Activated naive CD4-positive, alpha-beta T cell treated with anti-CD3 and anti-CD28 coated beads, Interleukin-2, amount 50 U/mL, for 72 hours (primary cell): ENCODE measurements around the gene SCAP. TPM values are rescaled to one million over a fixed set of nuclear protein-coding genes. Genes with fewer than 3 reads are reported as not detected.
A peak's percentile ranks its signal among the peaks of the same experiment; 100 is the strongest.

Experiments used
- ATAC-seq, 2 donors: fragments of 150-1000 bp; cut with Tn5 transposase; 2 replicates each; pipeline ENCODE4 v1.10.0; 2021; ENCODE audit warnings: mild to moderate bottlenecking in 2 of 2, moderate library complexity in 2 of 2
- DNase-seq, 2 donors: peaks; one replicate each; pipeline ENCODE4 v3.0.0; 2021 to 2022; ENCODE audit warnings: low spot score in 2 of 2
- H3K27ac Mint-ChIP-seq, 2 donors: one replicate each; pipeline ENCODE4 v1.8.0; 2022; ENCODE audit warnings: mild to moderate bottlenecking in 2 of 2, mixed read lengths in 2 of 2
- H3K36me3 Mint-ChIP-seq, 2 donors: one replicate each; pipeline ENCODE4 v1.8.0; 2022; ENCODE audit warnings: mixed read lengths in 2 of 2
- H3K9me3 Mint-ChIP-seq, 2 donors: one replicate each; pipeline ENCODE4 v1.8.0; 2022; ENCODE audit warnings: mixed read lengths in 2 of 2
- total RNA-seq, 2 donors: library from RNA; stranded (reverse); gene quantifications; one replicate each; pipeline ENCODE4 v1.2.3, GENCODE V29; 2022

The SCAP gene
- total RNA-seq, 2 donors from 2014 or later: 53.7 to 61.4 TPM

- DNase-seq (no peak), ATAC-seq (no peak)
- no peaks in the 10 kb centered on the region for H3K9me3 Mint-ChIP-seq
- peak overlapping the region; percentile 75 to 91 for H3K27ac Mint-ChIP-seq
- H3K36me3 Mint-ChIP-seq: no peaks in the 10 kb centered on the region
Observed at GRCh38 chr3:47412842-47413520, 62.8 kb downstream of the SCAP start.

DNA sequence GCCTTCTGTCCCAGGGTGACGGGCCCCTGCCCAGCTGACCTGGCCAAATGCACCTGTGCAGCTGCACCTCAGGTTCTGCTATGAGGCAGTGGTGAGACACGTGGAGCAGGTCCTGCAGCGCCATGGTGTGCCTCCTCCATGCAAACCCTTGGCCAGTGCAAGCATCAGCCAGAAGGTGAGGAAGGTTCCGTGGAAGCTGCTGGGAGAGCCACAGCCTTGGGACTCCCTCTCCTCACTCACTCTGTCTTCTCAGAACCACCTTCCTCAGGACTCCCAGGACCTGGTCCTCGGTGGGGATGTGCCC lies 63.3 kb downstream of the SCAP start:
- H3K27ac Mint-ChIP-seq: peak overlapping the region; percentile 68 to 75
- no peaks in the 10 kb centered on the region for H3K9me3 Mint-ChIP-seq
- no peaks in the 10 kb centered on the region for H3K36me3 Mint-ChIP-seq
- ATAC-seq (no peak), DNase-seq (no peak)

DNA sequence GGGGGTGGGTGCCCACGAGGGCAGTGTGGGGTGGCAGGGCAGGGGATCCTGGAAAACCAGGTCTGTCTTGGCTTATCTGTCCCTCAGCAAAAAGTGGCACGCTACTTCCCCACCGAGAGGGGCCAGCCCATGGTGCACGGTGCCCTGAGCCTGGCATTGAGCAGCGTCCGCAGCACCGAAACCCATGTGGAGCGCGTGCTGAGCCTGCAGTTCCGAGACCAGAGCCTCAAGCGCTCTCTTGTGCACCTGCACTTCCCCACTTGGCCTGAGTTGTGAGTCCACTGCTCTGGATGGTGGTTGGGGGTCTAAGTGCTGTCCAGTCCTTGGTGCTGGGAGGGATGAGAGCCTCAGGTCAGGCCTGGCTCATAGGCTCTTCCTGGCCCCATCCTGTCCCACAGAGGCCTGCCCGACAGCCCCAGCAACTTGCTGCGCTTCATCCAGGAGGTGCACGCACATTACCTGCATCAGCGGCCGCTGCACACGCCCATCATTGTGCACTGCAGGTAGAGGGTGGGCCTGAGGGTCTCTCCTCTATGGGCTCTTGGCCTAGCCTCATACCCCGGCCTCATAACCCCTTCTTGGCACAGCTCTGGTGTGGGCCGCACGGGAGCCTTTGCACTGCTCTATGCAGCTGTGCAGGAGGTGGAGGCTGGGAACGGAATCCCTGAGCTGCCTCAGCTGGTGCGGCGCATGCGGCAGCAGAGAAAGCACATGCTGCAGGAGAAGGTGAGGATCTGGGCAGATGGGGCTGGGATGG lies 63.9 kb downstream of the SCAP start:
- Mint-ChIP-seq H3K36me3 (no peaks in the 10 kb centered on the region), H3K27ac (peak overlapping the region in 1 of 2 donors; percentile 75), H3K9me3 (no peaks in the 10 kb centered on the region)
- DNase-seq: no peak
- ATAC-seq: peak in 1 of 2 donors; percentile 11

- Mint-ChIP-seq H3K36me3 (no peaks in the 10 kb centered on the region), H3K27ac (no peak overlapping the region), H3K9me3 (no peaks in the 10 kb centered on the region)
- DNase-seq (no peak), ATAC-seq (no peak)
Observed at GRCh38 chr3:47410801-47411646, 64.7 kb downstream of the SCAP start.

GRCh38 chr3:47410417-47410720 lies 65.4 kb downstream of the SCAP start:
- Mint-ChIP-seq H3K9me3 (no peaks in the 10 kb centered on the region), H3K27ac (peak overlapping the region in 1 of 2 donors; percentile 68), H3K36me3 (no peaks in the 10 kb centered on the region)
- DNase-seq (no peak), ATAC-seq (no peak)

DNA sequence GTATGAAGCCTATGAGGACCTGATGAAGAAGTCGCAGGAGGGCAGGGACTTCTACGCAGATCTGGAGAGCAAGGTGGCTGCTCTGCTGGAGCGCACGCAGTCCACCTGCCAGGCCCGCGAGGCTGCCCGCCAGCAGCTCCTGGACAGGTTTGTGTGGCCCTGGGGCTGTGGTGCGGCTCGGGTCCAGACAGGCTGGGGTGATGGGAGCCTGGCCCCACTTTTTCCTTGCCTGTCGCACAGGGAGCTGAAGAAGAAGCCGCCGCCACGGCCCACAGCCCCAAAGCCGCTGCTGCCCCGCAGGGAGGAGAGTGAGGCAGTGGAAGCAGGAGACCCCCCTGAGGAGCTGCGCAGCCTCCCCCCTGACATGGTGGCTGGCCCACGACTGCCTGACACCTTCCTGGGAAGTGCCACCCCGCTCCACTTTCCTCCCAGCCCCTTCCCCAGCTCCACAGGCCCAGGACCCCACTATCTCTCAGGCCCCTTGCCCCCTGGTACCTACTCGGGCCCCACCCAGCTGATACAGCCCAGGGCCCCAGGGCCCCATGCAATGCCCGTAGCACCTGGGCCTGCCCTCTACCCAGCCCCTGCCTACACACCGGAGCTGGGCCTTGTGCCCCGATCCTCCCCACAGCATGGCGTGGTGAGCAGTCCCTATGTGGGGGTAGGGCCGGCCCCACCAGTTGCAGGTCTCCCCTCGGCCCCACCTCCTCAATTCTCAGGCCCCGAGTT lies 65.9 kb downstream of the SCAP start:
- ATAC-seq (no peak), DNase-seq (no peak)
- no peaks in the 10 kb centered on the region for H3K9me3 Mint-ChIP-seq
- H3K27ac Mint-ChIP-seq: peak overlapping the region in 1 of 2 donors; percentile 68
- no peaks in the 10 kb centered on the region for H3K36me3 Mint-ChIP-seq

DNA sequence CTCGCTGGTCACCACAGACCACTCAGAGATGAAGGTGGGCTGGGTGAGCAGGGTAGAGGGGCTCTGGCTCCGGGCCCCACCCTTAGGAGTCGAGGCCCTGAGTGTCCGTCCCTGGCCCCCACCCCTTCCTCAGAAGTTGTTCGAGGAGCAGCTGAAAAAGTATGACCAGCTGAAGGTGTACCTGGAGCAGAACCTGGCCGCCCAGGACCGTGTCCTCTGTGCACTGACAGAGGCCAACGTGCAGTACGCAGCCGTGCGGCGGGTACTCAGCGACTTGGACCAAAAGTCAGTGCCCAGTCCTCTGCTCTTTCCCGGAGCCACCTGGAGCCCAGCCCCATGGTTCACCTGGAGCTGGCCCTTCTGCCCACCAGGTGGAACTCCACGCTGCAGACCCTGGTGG lies 66.5 kb downstream of the SCAP start:
- H3K36me3 Mint-ChIP-seq: no peaks in the 10 kb centered on the region
- ATAC-seq: no peak
- no peaks in the 10 kb centered on the region for H3K9me3 Mint-ChIP-seq

DNA sequence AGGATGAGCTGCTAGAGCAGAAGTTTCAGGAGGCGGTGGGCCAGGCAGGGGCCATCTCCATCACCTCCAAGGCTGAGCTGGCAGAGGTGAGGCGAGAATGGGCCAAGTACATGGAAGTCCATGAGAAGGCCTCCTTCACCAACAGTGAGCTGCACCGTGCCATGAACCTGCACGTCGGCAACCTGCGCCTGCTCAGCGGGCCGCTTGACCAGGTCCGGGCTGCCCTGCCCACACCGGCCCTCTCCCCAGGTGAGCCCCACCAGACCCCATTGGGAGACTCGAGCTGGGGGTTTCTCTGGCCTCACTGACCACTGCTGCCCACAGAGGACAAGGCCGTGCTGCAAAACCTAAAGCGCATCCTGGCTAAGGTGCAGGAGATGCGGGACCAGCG lies 66.9 kb downstream of the SCAP start:
- ATAC-seq (no peak), DNase-seq (no peak)
- Mint-ChIP-seq H3K36me3 (no peaks in the 10 kb centered on the region), H3K27ac (no peak overlapping the region), H3K9me3 (no peaks in the 10 kb centered on the region)

More for the DNA sequence above, 66.5 kb downstream of the SCAP start:
- H3K27ac Mint-ChIP-seq: no peak overlapping the region
- DNase-seq: no peak

GRCh38 chr3:47407896-47408838 lies 67.6 kb downstream of the SCAP start:
- ATAC-seq: no peak
- peak overlapping the region; percentile 34 to 63 for H3K27ac Mint-ChIP-seq
- H3K9me3 Mint-ChIP-seq: no peaks in the 10 kb centered on the region
- no peaks in the 10 kb centered on the region for H3K36me3 Mint-ChIP-seq
- DNase-seq: no peak

GRCh38 chr3:47407237-47407636 lies 68.5 kb downstream of the SCAP start:
- DNase-seq (no peak), ATAC-seq (no peak)
- no peaks in the 10 kb centered on the region for H3K9me3 Mint-ChIP-seq

DNA sequence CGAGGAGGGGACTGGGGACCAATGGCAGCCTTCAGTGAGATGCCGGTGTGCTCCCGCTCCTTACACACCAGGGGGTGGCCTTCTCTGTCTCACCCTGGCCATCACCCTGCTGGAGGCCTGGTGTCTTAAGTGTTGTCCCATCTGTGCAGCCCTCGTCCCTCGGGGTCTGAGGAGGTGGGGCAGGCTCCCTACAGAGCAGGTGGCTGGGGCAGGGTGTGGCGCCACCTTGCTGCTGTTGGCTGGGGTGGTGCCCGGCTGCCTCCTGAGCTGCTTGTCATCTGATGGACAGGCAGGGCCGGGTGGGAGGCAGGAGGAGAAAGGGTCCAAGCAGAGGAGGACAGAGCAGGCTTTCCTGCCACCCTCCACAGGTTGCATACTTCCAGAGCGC lies 69.0 kb downstream of the SCAP start:
- Mint-ChIP-seq H3K9me3 (no peaks in the 10 kb centered on the region), H3K36me3 (no peaks in the 10 kb centered on the region), H3K27ac (peak overlapping the region in 1 of 2 donors; percentile 68)
- ATAC-seq: peak in 1 of 2 donors; percentile 16
- no peak for DNase-seq

More at GRCh38 chr3:47407237-47407636, 68.5 kb downstream of the SCAP start:
- peak overlapping the region; percentile 63 to 68 for H3K27ac Mint-ChIP-seq
- H3K36me3 Mint-ChIP-seq: no peaks in the 10 kb centered on the region

DNA sequence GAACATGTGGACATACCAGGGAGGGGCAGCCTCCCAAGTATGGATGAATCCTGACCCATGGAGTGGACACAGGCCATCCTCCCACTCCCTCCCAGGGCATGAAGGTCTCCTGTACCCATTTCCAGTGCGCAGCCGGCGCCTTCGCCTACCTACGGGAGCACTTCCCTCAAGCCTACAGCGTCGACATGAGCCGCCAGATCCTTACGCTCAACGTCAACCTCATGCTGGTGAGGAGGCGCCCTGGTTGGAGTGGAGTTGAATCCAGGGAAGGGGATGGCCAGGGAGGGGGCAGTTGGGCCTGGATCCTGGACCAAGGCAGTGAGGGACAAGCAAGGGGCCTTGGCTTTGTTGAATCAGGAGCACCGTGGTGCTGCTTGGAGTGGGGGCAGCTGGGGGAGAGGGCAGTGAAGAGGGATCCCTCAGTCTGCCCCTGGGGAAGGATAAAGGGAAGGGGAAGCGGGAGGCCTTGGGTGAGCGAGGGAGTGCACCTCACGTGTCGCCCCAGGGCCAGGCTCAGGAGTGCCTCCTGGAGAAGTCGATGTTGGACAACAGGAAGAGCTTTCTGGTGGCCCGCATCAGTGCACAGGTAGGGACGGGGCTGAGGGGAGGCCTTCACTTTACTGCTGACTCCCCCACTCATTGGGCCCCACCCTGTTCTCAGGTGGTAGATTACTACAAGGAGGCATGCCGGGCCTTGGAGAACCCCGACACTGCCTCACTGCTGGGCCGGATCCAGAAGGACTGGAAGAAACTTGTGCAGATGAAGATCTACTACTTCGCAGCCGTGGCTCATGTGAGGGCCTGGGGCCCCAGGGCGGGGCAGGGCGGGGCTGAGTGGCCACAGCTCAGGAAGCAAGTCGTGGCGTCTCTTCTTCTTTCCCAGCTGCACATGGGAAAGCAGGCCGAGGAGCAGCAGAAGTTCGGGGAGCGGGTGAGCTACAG lies 69.7 kb downstream of the SCAP start:
- peak overlapping the region; percentile 36 to 41 for H3K27ac Mint-ChIP-seq
- DNase-seq (no peak), ATAC-seq (no peak)
- H3K36me3 Mint-ChIP-seq: no peaks in the 10 kb centered on the region
- H3K9me3 Mint-ChIP-seq: no peaks in the 10 kb centered on the region

- ATAC-seq: no peak
- peak overlapping the region in 1 of 2 donors; percentile 41 for H3K27ac Mint-ChIP-seq
Observed at GRCh38 chr3:47404955-47405790, 70.6 kb downstream of the SCAP start.

GRCh38 chr3:47404431-47404876 lies 71.3 kb downstream of the SCAP start:
- ATAC-seq (no peak), DNase-seq (no peak)
- Mint-ChIP-seq H3K9me3 (no peaks in the 10 kb centered on the region), H3K27ac (no peak overlapping the region), H3K36me3 (no peaks in the 10 kb centered on the region)

More at GRCh38 chr3:47404955-47405790, 70.6 kb downstream of the SCAP start:
- Mint-ChIP-seq H3K36me3 (no peaks in the 10 kb centered on the region), H3K9me3 (no peaks in the 10 kb centered on the region)
- DNase-seq: no peak
